Type B pancreatic cell (in vitro differentiated cells): ENCODE results near the gene GABRD. TPM values are rescaled to one million over a fixed set of nuclear protein-coding genes. Genes with fewer than 3 reads are reported as not detected.

ENCODE experiments used
- DNase-seq: peaks from one replicate; pipeline ENCODE4 v3.0.0; 2021; ENCODE audit warnings: mixed read lengths; ENCODE audit not compliant: unreplicated experiment; ENCODE audit errors: extremely low spot score
- H3K27ac Mint-ChIP-seq: 2 replicates; pipeline ENCODE4 v1.8.0; 2021; ENCODE audit warnings: mild to moderate bottlenecking, mixed read lengths
- H3K27me3 Mint-ChIP-seq: 2 replicates; pipeline ENCODE4 v1.8.0; 2021; ENCODE audit warnings: mixed read lengths
- H3K36me3 Mint-ChIP-seq: 2 replicates; pipeline ENCODE4 v1.8.0; 2021; ENCODE audit warnings: mixed read lengths
- H3K4me1 Mint-ChIP-seq: one replicate; pipeline ENCODE4 v1.8.0; 2021; ENCODE audit warnings: mixed read lengths; ENCODE audit not compliant: unreplicated experiment
- H3K4me3 Mint-ChIP-seq: 2 replicates; pipeline ENCODE4 v1.8.0; 2021; ENCODE audit warnings: mild to moderate bottlenecking, mixed read lengths
- H3K9me3 Mint-ChIP-seq: 2 replicates; pipeline ENCODE4 v1.8.0; 2021; ENCODE audit warnings: mixed read lengths
- CTCF ChIP-seq: fragments of 200-600 bp; sonication (generic); conservative IDR thresholded peaks from 2 replicates; pipeline ENCODE4 v1.5.0; 2021; ENCODE audit warnings: antibody characterized with exemption, mild to moderate bottlenecking
- total RNA-seq: library from RNA; stranded (reverse); gene quantifications from 2 replicates; pipeline ENCODE4 v1.2.1, GENCODE V29; 2021; ENCODE audit warnings: low replicate concordance

The GABRD gene
- total RNA-seq, 1 donor from 2014 or later: 0.43 TPM

- Mint-ChIP-seq H3K4me3 (no peak overlapping the region), H3K27ac (no peak overlapping the region), H3K4me1 (no peaks in the 10 kb centered on the region), H3K9me3 (no peaks in the 10 kb centered on the region), H3K27me3 (peaks cover 18% of the 10 kb centered on the region), H3K36me3 (no peaks in the 10 kb centered on the region)
- no peak for TF ChIP-seq CTCF
- no peak for DNase-seq
Measured at GRCh38 chr1:2039251-2039650, 20.1 kb downstream of the GABRD start.

GRCh38 chr1:2041305-2041704 is 22.2 kb downstream of the GABRD start:
- TF ChIP-seq CTCF: no peak
- Mint-ChIP-seq H3K4me1 (peaks cover 6% of the 10 kb centered on the region), H3K27ac (no peak overlapping the region), H3K4me3 (no peak overlapping the region), H3K27me3 (peaks cover 27% of the 10 kb centered on the region), H3K36me3 (no peaks in the 10 kb centered on the region), H3K9me3 (no peaks in the 10 kb centered on the region)
- DNase-seq: no peak

GRCh38 chr1:2041887-2042286 is 22.7 kb downstream of the GABRD start:
- no peak for DNase-seq
- Mint-ChIP-seq H3K27me3 (peaks cover 27% of the 10 kb centered on the region), H3K4me1 (peaks cover 6% of the 10 kb centered on the region), H3K36me3 (no peaks in the 10 kb centered on the region), H3K9me3 (no peaks in the 10 kb centered on the region), H3K27ac (no peak overlapping the region), H3K4me3 (no peak overlapping the region)
- no peak for TF ChIP-seq CTCF

- Mint-ChIP-seq H3K4me1 (peaks cover 6% of the 10 kb centered on the region), H3K36me3 (no peaks in the 10 kb centered on the region), H3K9me3 (no peaks in the 10 kb centered on the region), H3K4me3 (no peak overlapping the region), H3K27ac (no peak overlapping the region), H3K27me3 (peaks cover 27% of the 10 kb centered on the region)
- DNase-seq: no peak
- TF ChIP-seq CTCF: no peak
Measured at GRCh38 chr1:2042830-2043773, 24.0 kb downstream of the GABRD start.

- H3K9me3 Mint-ChIP-seq: no peaks in the 10 kb centered on the region
- H3K27me3 Mint-ChIP-seq: peaks cover 29% of the 10 kb centered on the region
- H3K36me3 Mint-ChIP-seq: no peaks in the 10 kb centered on the region
- peak overlapping the region; percentile 15 for H3K27ac Mint-ChIP-seq
- no peak for DNase-seq
- peak overlapping the region; percentile 69 for H3K4me3 Mint-ChIP-seq
- no peak for TF ChIP-seq CTCF
- H3K4me1 Mint-ChIP-seq: peaks cover 6% of the 10 kb centered on the region
Measured at GRCh38 chr1:2043886-2044285, 24.7 kb downstream of the GABRD start.
